Right atrium auricular region (tissue), 2 donors: ENCODE measurements around the gene SYNDIG1. TPM values are rescaled to one million over a fixed set of nuclear protein-coding genes. Genes with fewer than 3 reads are reported as not detected.

Source experiments
- DNase-seq: peaks from one replicate; pipeline ENCODE4 v3.0.0-alpha.2; 2019; ENCODE audit warnings: low spot score
- H3K27ac ChIP-seq, 2 donors: fragments of 200-600 bp; sonication (generic); 1 replicate in 1 of 2; 2 replicates in 1 of 2; pipeline ENCODE4 v1.5.1; 2016 to 2019
- H3K27me3 ChIP-seq, 2 donors: fragments of 200-600 bp; sonication (generic); one replicate each; pipeline versions ENCODE4 v1.5.1 to v1.6.0; 2017 to 2019
- H3K36me3 ChIP-seq: fragments of 200-600 bp; sonication (generic); one replicate; pipeline ENCODE4 v1.5.1; 2016
- H3K4me1 ChIP-seq, 2 donors: fragments of 200-600 bp; sonication (generic); one replicate each; pipeline versions ENCODE4 v1.5.1 to v1.6.0; 2017 to 2019
- H3K4me3 ChIP-seq, 2 donors: fragments of 200-600 bp; sonication (generic); 1 replicate in 1 of 2; 2 replicates in 1 of 2; pipeline ENCODE4 v1.5.1; 2017 to 2019; ENCODE audit warnings: mild to moderate bottlenecking in 1 of 2, moderate library complexity in 1 of 2
- H3K9me3 ChIP-seq, 2 donors: fragments of 200-600 bp; sonication (generic); one replicate each; pipeline ENCODE4 v1.5.1; 2019
- total RNA-seq, 2 donors: library from RNA; depleted of rRNA; stranded (reverse); fragments of >200 nt; gene quantifications; one replicate each; pipeline ENCODE4 v1.1.0, GENCODE V29; 2016
- TF ChIP-seq, protein P1 (sequence below), 2 donors: fragments of 200-600 bp; sonication (generic); IDR thresholded peaks; one replicate each; pipeline ENCODE4 v1.5.1; 2019; ENCODE audit warnings: antibody characterized with exemption in 2 of 2

The SYNDIG1 gene
- total RNA-seq, 2 donors from 2014 or later, result 21.7 to 38.1 TPM

DNA sequence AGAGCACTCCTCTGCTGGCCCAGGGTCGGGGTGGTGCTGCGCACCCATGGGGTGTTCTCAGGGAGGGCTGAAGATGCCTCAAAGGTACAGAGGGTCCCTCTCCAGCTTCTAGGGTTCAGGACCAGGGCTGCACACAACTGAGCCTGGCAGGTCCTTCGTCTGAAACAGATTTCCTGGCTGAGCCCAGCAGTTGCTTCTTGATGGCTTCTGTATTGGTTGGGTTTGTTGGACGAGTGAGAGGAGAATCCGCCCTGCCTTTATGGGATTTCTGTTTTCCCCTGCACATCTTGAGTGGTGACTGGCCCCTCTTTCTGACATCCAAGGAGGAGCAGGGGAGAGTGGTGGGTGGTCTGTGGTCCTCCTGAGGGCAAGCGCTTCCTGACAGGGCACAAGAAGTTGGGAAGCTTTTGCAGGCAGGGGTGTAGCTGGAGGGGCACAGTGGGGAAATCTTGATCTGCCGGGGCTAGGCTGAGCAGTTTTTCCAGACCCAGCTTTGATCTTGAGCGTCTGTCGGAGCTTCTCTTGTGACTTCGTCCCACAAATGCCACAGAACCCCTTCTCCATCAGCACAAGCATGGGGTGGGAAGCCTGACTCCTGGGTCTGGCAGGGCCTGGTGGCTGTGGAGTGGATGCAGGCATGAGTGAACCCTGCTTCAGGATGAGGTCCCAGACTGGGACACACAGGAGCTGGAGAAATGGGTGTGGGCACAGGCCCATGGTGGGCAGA is 116.5 kb downstream of the SYNDIG1 start:
- TF ChIP-seq, protein P1, sequence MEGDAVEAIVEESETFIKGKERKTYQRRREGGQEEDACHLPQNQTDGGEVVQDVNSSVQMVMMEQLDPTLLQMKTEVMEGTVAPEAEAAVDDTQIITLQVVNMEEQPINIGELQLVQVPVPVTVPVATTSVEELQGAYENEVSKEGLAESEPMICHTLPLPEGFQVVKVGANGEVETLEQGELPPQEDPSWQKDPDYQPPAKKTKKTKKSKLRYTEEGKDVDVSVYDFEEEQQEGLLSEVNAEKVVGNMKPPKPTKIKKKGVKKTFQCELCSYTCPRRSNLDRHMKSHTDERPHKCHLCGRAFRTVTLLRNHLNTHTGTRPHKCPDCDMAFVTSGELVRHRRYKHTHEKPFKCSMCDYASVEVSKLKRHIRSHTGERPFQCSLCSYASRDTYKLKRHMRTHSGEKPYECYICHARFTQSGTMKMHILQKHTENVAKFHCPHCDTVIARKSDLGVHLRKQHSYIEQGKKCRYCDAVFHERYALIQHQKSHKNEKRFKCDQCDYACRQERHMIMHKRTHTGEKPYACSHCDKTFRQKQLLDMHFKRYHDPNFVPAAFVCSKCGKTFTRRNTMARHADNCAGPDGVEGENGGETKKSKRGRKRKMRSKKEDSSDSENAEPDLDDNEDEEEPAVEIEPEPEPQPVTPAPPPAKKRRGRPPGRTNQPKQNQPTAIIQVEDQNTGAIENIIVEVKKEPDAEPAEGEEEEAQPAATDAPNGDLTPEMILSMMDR (IDR thresholded peaks at IDR 0.05), result no peak
- no peaks in the 10 kb centered on the region for H3K4me1 ChIP-seq
- no peak for DNase-seq
- no peak overlapping the region for H3K27ac ChIP-seq
- no peaks in the 10 kb centered on the region for H3K36me3 ChIP-seq
- no peaks in the 10 kb centered on the region for H3K27me3 ChIP-seq
- no peak overlapping the region for H3K4me3 ChIP-seq
- no peaks in the 10 kb centered on the region for H3K9me3 ChIP-seq

DNA sequence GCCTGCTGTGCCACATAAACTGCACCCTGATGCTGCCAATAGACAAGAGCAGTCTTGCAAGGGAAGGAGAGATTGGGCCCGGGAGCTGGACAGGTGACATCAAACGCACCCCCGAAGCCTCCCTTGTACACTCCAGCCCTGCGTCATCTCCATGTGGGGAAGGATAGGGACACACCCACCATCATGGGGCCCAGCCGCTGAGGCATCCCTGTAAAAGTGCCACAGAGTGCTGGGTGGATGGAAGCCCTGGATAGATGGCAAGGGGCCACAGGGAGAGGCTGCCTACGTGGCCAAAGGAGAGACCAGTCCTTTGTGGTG is 117.1 kb downstream of the SYNDIG1 start:
- TF ChIP-seq, protein P1 (IDR thresholded peaks at IDR 0.05), result no peak
- Histone ChIP-seq H3K36me3 (no peaks in the 10 kb centered on the region), H3K4me1 (no peaks in the 10 kb centered on the region), H3K27me3 (no peaks in the 10 kb centered on the region), H3K4me3 (no peak overlapping the region), H3K27ac (no peak overlapping the region), H3K9me3 (no peaks in the 10 kb centered on the region)
- DNase-seq, result no peak

DNA sequence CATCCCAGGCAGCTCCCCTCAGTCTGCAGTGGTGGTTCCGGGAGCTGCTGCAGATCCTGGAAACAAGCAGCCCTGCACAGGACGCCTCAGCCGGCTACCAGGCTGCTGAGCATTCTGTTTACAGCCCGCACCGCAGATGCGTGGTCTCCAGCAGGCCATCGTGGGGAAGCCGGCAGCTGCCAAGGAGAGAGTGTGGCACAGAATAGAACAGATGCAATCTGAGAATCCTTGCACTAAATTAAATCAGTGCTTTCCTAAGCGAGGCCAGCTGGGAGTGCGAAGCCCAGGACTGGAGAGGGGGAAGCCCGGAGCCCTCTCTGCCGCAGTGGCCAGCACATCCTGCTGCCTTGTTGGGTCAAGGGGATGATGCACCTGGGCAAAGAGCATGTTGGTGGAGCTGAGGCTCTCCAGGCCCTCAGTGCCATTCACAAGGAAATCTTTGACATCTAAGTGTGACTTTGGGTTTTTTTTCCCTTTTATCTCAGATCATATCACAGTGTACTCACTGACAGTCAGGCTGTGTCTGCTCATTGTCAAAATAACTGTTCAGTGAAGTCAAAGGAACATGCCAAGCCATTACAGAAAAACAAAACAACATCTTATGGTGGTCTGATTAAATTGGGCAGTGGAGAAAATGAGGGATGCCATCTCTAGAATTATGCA is 118.1 kb downstream of the SYNDIG1 start:
- Histone ChIP-seq H3K4me1 (no peaks in the 10 kb centered on the region), H3K27me3 (no peaks in the 10 kb centered on the region), H3K4me3 (no peak overlapping the region), H3K36me3 (no peaks in the 10 kb centered on the region), H3K27ac (no peak overlapping the region), H3K9me3 (no peaks in the 10 kb centered on the region)
- TF ChIP-seq, protein P1 (IDR thresholded peaks at IDR 0.05), result no peak
- no peak for DNase-seq

DNA sequence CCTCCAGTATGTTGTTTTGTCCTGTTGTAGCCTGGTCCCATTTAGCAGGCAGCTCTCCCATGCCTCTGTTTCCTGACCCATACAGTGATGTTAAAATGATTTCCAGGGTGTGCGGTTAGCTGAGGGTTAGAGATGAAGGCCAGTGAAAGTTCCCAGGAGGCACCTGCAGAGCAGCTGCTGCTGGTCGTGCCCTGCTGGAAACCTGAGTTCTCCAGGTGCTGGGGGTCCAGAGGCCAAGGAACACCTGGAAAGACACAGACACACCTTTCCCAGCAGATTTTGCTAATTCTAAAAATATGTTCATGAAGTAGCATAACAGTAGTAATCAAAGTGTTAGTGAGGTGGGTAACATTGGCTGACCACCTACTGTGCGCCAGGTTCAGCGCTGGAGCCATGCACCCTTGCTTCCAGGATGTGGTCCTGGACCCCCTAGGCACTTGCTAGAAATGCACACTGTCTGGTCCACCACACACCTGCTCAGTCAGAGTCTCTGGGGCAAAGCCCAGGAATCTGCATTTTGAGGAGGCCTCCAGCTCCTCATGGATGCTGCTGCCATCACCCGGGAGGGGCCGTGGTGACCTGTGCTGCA is 118.7 kb downstream of the SYNDIG1 start:
- Histone ChIP-seq H3K4me1 (no peaks in the 10 kb centered on the region), H3K27me3 (no peaks in the 10 kb centered on the region), H3K36me3 (no peaks in the 10 kb centered on the region), H3K9me3 (no peaks in the 10 kb centered on the region), H3K4me3 (no peak overlapping the region), H3K27ac (no peak overlapping the region)
- TF ChIP-seq, protein P1 (IDR thresholded peaks at IDR 0.05), result no peak
- DNase-seq, result no peak

DNA sequence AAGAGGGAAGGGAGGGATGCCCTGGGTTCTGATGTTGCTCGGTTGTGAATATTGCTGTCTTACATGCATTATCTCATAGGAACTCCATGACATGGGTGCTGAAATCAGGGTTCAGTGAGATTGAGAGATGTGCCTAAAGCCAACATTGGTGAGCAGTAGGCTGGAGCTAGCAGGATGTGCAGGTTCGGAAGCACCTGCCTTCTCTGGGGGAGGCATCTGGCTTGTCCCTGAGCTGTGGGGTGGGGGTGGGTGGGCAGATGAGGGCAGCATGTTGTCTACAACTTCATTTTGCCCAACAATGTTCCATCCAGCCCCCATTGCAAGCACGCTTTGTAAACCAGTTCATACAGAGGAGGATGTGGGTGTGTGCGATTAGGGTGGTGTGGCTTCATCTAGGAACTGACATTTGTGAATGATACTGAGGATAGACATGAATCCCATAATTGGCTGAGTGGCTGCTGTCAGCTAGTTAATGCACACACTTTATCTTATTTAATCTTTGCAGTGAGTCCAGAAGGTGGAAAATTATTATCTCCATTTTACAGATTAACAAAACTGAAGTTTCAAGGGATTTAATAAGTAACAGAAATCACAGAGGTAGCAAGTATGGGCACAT is 119.4 kb downstream of the SYNDIG1 start:
- Histone ChIP-seq H3K4me1 (no peaks in the 10 kb centered on the region), H3K4me3 (no peak overlapping the region), H3K27ac (no peak overlapping the region), H3K36me3 (no peaks in the 10 kb centered on the region), H3K9me3 (no peaks in the 10 kb centered on the region), H3K27me3 (no peaks in the 10 kb centered on the region)
- no peak for DNase-seq
- TF ChIP-seq, protein P1 (IDR thresholded peaks at IDR 0.05), result no peak
